HEK293 (cell line): ENCODE data around the gene FAM107A.
A peak's percentile ranks its signal among the peaks of the same experiment; 100 is the strongest.

Experiments
- CTCF ChIA-PET: fragments of 350-600 bp; formaldehyde crosslinking; extraction: SDS; loops from one replicate; lab custom pipeline; 2021; ENCODE audit warnings: antibody characterized with exemption; lab: Yijun Ruan, JAX
- POLR2A ChIA-PET: fragments of 300-600 bp; formaldehyde crosslinking; extraction: SDS; loops from one replicate; lab custom pipeline; 2020; ENCODE audit warnings: antibody characterized with exemption, inconsistent platforms; lab: Yijun Ruan, JAX
- H3K27ac ChIP-seq: fragments of 200-500 bp; sonication (Bioruptor generic); 2 replicates; pipeline ENCODE4 v1.5.1; 2014; ENCODE audit warnings: low read depth, low read length, control low read depth, inconsistent platforms; ENCODE audit errors: extremely low read depth
- H3K36me3 ChIP-seq, 2 experiments: fragments of 200-500 bp in 1 of 2; sonication (Bioruptor generic) in 1 of 2; 1 replicate in 1 of 2; 2 replicates in 1 of 2; pipeline ENCODE4 v1.5.1; 2014 to 2017; ENCODE audit warnings: inconsistent platforms in 2 of 2, low read length in 2 of 2; ENCODE audit not compliant: control insufficient read depth in 2 of 2, insufficient read depth in 1 of 2
- H3K4me1 ChIP-seq: fragments of 200-500 bp; sonication (Bioruptor generic); 2 replicates; pipeline ENCODE4 v1.5.1; 2014; ENCODE audit warnings: mild to moderate bottlenecking, low read length, inconsistent platforms; ENCODE audit not compliant: control insufficient read depth, insufficient read depth
- H3K4me3 ChIP-seq: 2 replicates; pipeline ENCODE4 v1.5.1; 2011; ENCODE audit warnings: low read depth, mild to moderate bottlenecking, control low read depth, low read length, moderate library complexity
- H3K9me3 ChIP-seq: fragments of 200-500 bp; sonication (Bioruptor generic); 2 replicates; pipeline ENCODE4 v1.5.1; 2014; ENCODE audit warnings: low read depth, low read length, inconsistent platforms; ENCODE audit not compliant: control insufficient read depth, insufficient read depth
- EGR2 ChIP-seq: fragments of 450-650 bp; formaldehyde crosslinking; IDR thresholded peaks from 2 replicates; pipeline ENCODE4 v1.5.1; 2016; ENCODE audit warnings: low read depth, missing biosample characterization, missing genetic modification characterization
- GLIS2 ChIP-seq: fragments of 450-650 bp; formaldehyde crosslinking; IDR thresholded peaks from 2 replicates; pipeline ENCODE4 v1.5.1; 2016; ENCODE audit warnings: missing biosample characterization, missing genetic modification characterization
- KLF8 ChIP-seq: fragments of 450-650 bp; formaldehyde crosslinking; IDR thresholded peaks from 2 replicates; pipeline ENCODE4 v1.5.1; 2016; ENCODE audit warnings: missing biosample characterization, missing genetic modification characterization
- PRDM4 ChIP-seq: fragments of 450-650 bp; formaldehyde crosslinking; IDR thresholded peaks from 2 replicates; pipeline ENCODE4 v1.5.1; 2017; ENCODE audit warnings: missing biosample characterization, missing genetic modification characterization
- REST ChIP-seq: fragments of 450-650 bp; formaldehyde crosslinking; IDR thresholded peaks from 2 replicates; pipeline ENCODE4 v1.5.1; 2016; ENCODE audit warnings: missing biosample characterization, missing genetic modification characterization
- ZBTB11 ChIP-seq: fragments of 450-650 bp; formaldehyde crosslinking; conservative IDR thresholded peaks from 2 replicates; pipeline ENCODE4 v1.5.1; 2016; ENCODE audit warnings: low read depth, missing biosample characterization, missing genetic modification characterization
- ZBTB8A ChIP-seq: fragments of 450-650 bp; formaldehyde crosslinking; IDR thresholded peaks from 2 replicates; pipeline ENCODE4 v1.5.1; 2016; ENCODE audit warnings: missing biosample characterization, missing genetic modification characterization
- ZFHX2 ChIP-seq: fragments of 450-650 bp; formaldehyde crosslinking; conservative IDR thresholded peaks from 2 replicates; pipeline ENCODE4 v1.5.1; 2016; ENCODE audit warnings: missing biosample characterization, missing genetic modification characterization
- ZFP37 ChIP-seq: fragments of 450-650 bp; formaldehyde crosslinking; IDR thresholded peaks from 2 replicates; pipeline ENCODE4 v1.5.1; 2016; ENCODE audit warnings: missing biosample characterization, missing genetic modification characterization
- ZNF112 ChIP-seq: fragments of 450-650 bp; formaldehyde crosslinking; IDR thresholded peaks from 2 replicates; pipeline ENCODE4 v1.5.0; 2017; ENCODE audit warnings: missing biosample characterization, missing genetic modification characterization
- ZNF146 ChIP-seq: fragments of 450-650 bp; formaldehyde crosslinking; IDR thresholded peaks from 2 replicates; pipeline ENCODE4 v1.5.1; 2016; ENCODE audit warnings: missing biosample characterization, missing genetic modification characterization
- ZNF280D ChIP-seq: fragments of 450-650 bp; formaldehyde crosslinking; IDR thresholded peaks from 2 replicates; pipeline ENCODE4 v1.5.1; 2016; ENCODE audit warnings: missing biosample characterization, missing genetic modification characterization
- ZNF707 ChIP-seq: fragments of 450-650 bp; formaldehyde crosslinking; IDR thresholded peaks from 2 replicates; pipeline ENCODE4 v1.5.1; 2016; ENCODE audit warnings: missing biosample characterization, missing genetic modification characterization
- ZNF777 ChIP-seq: fragments of 450-650 bp; formaldehyde crosslinking; IDR thresholded peaks from 2 replicates; pipeline ENCODE4 v1.5.1; 2017; ENCODE audit warnings: missing biosample characterization, missing genetic modification characterization, borderline replicate concordance

FAM107A gene

GRCh38 chr3:58613236-58614132, 36.3 kb upstream of the FAM107A start (continued):
- TF ChIP-seq REST (tag by site-specific recombination) (no peak), PRDM4 (tag by site-specific recombination) (no peak), ZNF777 (no peak)

GRCh38 chr3:58612830-58613229, 35.6 kb upstream of the FAM107A start:
- H3K27ac ChIP-seq = no peak overlapping the region
- no peaks in the 10 kb centered on the region for H3K9me3 ChIP-seq
- POLR2A ChIA-PET = no interaction called here
- CTCF ChIA-PET = no interaction called here
- no peak overlapping the region for H3K4me3 ChIP-seq
- no peaks in the 10 kb centered on the region for H3K4me1 ChIP-seq
- no peaks in the 10 kb centered on the region for H3K36me3 ChIP-seq
- no peak for TF ChIP-seq KLF8 (tag by site-specific recombination)
- TF ChIP-seq ZNF280D = no peak
- 0 out of 2 replicates have a peak, but pooled peaks have one; percentile 14 for TF ChIP-seq EGR2
- TF ChIP-seq ZFP37 = no peak
- no peak for TF ChIP-seq ZNF146 (tag by site-specific recombination)
- TF ChIP-seq ZNF112 = no peak
- TF ChIP-seq ZBTB11 (tag by site-specific recombination) = no peak
- peak; percentile 50 for TF ChIP-seq ZFHX2 (tag by site-specific recombination)
- TF ChIP-seq GLIS2 = no peak
- TF ChIP-seq ZBTB8A (tag by site-specific recombination) = no peak
- TF ChIP-seq ZNF707 (tag by site-specific recombination) = no peak
